Nephron progenitor cell (in vitro differentiated cells): ENCODE results near the gene ALDH3A1.

Experiments used
- DNase-seq: peaks from one replicate; pipeline ENCODE4 v3.0.0; 2021
- H3K27ac Mint-ChIP-seq: 2 replicates; pipeline ENCODE4 v1.8.0; 2021; ENCODE audit warnings: mild to moderate bottlenecking, moderate library complexity, mixed read lengths
- H3K27me3 Mint-ChIP-seq: 2 replicates; pipeline ENCODE4 v1.8.0; 2021; ENCODE audit warnings: mild to moderate bottlenecking, low read depth, mixed read lengths; ENCODE audit not compliant: poor library complexity
- H3K36me3 Mint-ChIP-seq: 2 replicates; pipeline ENCODE4 v1.8.0; 2021; ENCODE audit warnings: low read depth, mixed read lengths
- H3K4me1 Mint-ChIP-seq: 2 replicates; pipeline ENCODE4 v1.8.0; 2021; ENCODE audit warnings: mixed read lengths
- H3K4me3 Mint-ChIP-seq: 2 replicates; pipeline ENCODE4 v1.8.0; 2021; ENCODE audit warnings: mild to moderate bottlenecking, moderate library complexity, mixed read lengths
- H3K9me3 Mint-ChIP-seq: 2 replicates; pipeline ENCODE4 v1.8.0; 2021; ENCODE audit warnings: mild to moderate bottlenecking, moderate library complexity, mixed read lengths
- TF ChIP-seq, protein P1 (sequence below): fragments of 200-600 bp; sonication (generic); IDR thresholded peaks from 2 replicates; pipeline ENCODE4 v1.5.0; 2021; ENCODE audit warnings: antibody characterized with exemption

Gene ALDH3A1

DNA sequence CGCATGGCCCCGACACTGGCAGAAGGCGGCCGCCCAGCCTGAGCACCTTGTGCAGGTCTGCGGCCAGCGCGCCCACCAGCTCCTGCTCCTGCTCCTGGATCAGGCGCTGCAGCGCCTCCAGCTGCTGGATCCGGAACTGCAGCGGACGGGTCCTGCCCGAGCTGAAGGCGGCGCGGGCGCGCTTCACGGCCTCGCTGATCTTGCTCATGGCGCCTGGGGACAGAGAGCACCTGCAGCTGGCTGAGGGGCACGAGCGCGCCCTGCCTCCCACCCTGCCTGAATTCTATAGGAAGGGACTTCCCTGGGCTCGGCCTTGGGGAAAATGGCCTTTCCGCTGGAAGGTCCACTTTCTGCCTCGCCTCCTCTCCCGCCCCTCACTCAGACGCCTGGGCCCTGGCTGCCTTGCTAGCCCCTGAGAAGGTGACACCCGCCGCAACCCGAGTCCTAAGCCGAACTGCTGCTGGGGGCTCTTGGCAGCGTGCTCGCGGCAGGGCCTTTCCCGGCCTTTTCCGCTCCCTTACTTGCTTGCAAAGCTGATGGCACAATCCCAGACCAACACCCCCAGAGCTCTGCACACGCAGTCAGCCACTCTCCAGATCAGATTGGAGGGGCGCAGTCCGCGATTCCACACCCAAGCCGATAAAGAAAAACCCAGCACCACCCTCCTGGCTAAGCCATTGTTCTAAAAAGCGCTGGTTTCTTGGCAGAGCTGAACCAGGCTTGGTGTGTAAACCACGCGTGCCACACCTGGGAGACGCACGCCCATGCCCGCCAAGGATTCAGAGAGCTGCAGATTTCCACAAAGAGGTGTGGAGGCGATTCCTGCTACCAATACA, 3.0 kb downstream of the ALDH3A1 start:
- Mint-ChIP-seq H3K4me3 (peak overlapping the region; percentile 64), H3K27ac (no peak overlapping the region), H3K4me1 (peaks cover 22% of the 10 kb centered on the region), H3K9me3 (no peaks in the 10 kb centered on the region), H3K27me3 (peaks cover 33% of the 10 kb centered on the region), H3K36me3 (no peaks in the 10 kb centered on the region)
- TF ChIP-seq, protein P1, sequence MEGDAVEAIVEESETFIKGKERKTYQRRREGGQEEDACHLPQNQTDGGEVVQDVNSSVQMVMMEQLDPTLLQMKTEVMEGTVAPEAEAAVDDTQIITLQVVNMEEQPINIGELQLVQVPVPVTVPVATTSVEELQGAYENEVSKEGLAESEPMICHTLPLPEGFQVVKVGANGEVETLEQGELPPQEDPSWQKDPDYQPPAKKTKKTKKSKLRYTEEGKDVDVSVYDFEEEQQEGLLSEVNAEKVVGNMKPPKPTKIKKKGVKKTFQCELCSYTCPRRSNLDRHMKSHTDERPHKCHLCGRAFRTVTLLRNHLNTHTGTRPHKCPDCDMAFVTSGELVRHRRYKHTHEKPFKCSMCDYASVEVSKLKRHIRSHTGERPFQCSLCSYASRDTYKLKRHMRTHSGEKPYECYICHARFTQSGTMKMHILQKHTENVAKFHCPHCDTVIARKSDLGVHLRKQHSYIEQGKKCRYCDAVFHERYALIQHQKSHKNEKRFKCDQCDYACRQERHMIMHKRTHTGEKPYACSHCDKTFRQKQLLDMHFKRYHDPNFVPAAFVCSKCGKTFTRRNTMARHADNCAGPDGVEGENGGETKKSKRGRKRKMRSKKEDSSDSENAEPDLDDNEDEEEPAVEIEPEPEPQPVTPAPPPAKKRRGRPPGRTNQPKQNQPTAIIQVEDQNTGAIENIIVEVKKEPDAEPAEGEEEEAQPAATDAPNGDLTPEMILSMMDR, result peak; percentile 96
- peak; percentile 99 for DNase-seq

DNA sequence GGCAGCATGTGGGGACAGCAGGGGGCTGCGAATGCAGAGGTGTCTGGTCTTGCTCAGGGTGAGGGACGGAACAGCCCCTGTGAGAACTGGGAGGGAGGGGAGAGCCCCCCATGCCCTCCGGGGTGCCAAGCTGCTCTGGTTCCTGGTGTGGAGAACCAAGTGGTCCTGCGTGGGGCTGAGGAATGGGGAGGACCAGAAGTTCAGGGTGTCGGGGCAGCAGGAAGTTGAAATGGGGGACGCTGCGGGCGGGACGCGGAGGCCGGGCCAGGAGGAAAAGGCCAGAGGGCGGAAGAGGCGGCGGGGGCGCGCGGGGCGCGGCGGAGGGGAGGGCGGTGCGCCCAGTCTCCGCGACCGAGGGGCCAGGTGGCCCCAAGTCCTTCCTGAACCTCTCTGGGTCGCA, 3.6 kb downstream of the ALDH3A1 start:
- Mint-ChIP-seq H3K27ac (no peak overlapping the region), H3K4me3 (peak overlapping the region; percentile 81), H3K4me1 (peaks cover 19% of the 10 kb centered on the region), H3K36me3 (no peaks in the 10 kb centered on the region), H3K27me3 (peaks cover 33% of the 10 kb centered on the region), H3K9me3 (no peaks in the 10 kb centered on the region)
- DNase-seq, result no peak
- TF ChIP-seq, protein P1, result no peak

DNA sequence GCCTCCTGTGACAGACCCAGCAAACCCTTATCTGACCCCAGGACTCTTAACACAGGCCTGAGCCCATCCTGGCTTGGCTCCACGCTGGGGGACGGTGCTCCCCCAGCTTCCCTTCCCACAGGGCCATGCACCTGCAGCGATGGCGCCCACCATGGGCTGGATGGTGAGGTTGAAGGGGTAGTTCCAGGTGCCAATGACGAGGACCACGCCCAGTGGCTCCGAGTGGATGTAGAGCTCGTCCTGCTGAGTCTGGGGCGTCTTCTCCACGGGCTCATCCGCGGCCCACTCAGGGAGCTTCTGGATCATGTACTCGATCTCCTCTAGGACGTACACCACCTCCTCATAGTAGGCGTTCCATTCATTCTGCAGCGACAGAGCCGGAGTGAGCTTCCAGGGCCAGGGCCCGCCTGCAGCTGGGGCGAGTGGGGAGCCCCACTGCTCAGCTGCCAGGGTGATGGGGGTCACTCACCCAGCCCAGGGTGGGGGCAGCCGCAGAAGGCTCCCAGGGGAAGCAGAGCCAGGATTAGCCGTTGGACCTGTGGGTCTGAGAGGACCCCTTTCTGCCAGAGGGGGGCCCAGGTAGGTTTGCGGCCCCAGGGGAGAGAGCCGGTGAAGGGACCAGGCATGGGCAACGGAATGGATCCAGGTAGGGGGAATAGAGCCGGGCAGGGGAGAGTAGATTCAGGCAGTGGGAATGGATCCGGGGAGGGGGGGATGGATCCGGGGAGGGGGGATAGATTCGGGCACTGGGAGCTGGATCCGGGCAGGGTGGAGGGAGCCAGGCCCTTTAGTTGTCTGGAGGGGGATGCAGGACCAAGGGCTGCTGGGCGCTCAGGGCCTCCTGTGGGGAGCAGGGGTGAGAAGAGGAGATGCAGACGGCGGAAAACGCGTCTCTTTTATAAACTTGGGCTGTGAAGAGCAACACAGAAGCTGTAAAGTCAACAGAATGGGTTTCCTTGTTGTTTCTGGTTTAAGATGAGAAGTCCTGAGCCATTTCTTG, 4.7 kb downstream of the ALDH3A1 start:
- Mint-ChIP-seq H3K9me3 (no peaks in the 10 kb centered on the region), H3K36me3 (no peaks in the 10 kb centered on the region), H3K27ac (no peak overlapping the region), H3K4me3 (peak overlapping the region; percentile 81), H3K4me1 (peaks cover 9% of the 10 kb centered on the region), H3K27me3 (peaks cover 30% of the 10 kb centered on the region)
- TF ChIP-seq, protein P1, result no peak
- DNase-seq, result no peak

DNA sequence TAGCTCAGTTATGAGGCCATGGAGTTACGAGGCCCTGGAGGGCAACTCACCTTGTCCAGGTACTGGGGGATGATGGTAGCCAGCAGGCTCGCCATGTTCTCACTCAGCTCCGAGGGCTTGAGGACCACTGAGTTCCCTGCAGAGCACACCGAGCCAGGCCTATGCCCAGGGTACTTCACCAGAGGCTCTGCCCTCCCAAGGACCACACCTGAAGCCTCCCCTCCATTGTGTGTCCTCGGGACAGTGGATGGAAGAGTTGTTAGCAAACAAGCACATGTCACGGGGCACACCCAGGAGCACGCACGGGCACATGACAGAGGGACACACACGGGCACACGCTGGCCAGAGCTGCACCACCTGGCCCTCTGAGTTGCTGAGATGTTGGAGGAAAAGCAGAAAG, 5.6 kb downstream of the ALDH3A1 start:
- Mint-ChIP-seq H3K4me3 (no peak overlapping the region), H3K27me3 (peaks cover 22% of the 10 kb centered on the region)

DNA sequence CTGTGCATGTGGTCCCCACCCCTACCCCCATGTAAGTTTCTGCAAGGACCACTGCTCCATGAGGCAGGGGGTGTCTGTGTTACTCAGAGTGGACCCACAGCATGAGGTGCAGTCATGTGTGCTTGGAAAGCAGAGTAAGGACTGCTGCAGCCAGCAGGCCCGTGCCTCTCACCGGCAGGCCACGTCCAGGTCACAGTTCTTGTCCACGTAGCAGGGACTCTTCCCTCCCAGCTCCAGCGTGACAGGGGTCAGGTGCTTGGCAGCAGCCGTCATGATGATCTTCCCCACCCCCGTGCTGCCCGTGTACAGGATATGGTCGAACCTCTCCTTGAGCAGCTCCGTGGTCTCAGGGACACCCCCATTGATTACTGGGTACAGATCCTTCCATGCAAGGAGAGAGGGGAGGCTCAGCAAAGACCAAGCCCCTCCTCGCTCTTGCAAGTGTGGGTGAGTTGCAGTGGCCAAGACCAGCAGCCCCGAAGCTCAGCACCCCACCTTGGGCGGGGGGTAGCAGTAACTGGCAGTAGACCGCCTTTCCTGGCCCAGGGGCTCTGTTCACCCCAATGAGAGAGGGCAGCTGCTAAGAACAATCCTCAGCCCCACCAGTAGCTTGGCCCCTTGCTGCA, 6.2 kb downstream of the ALDH3A1 start:
- Mint-ChIP-seq H3K27me3 (peaks cover 19% of the 10 kb centered on the region), H3K27ac (no peak overlapping the region), H3K36me3 (no peaks in the 10 kb centered on the region), H3K9me3 (no peaks in the 10 kb centered on the region), H3K4me3 (no peak overlapping the region), H3K4me1 (peaks cover 6% of the 10 kb centered on the region)
- TF ChIP-seq, protein P1, result no peak
- no peak for DNase-seq

More for the DNA sequence above, 5.6 kb downstream of the ALDH3A1 start:
- H3K27ac Mint-ChIP-seq, result no peak overlapping the region
- TF ChIP-seq, protein P1, result no peak
- no peak for DNase-seq
- no peaks in the 10 kb centered on the region for H3K36me3 Mint-ChIP-seq
- peaks cover 4% of the 10 kb centered on the region for H3K4me1 Mint-ChIP-seq
- H3K9me3 Mint-ChIP-seq, result no peaks in the 10 kb centered on the region
